Pancreas (tissue), 10 donors: ENCODE measurements around the gene CDH13. TPM values are rescaled to one million over a fixed set of nuclear protein-coding genes. Genes with fewer than 3 reads are reported as not detected.

Experiments
- ATAC-seq, 4 donors: fragments of 200-7000 bp; cut with Tn5 transposase; one replicate each; pipeline versions ENCODE4 v1.8.0 to v1.9.1; 2020; ENCODE audit warnings: mild to moderate bottlenecking in 4 of 4, moderate library complexity in 4 of 4
- DNase-seq, 6 donors: peaks; one replicate each; pipeline ENCODE4 v3.0.0-alpha.2; 2020
- FAIRE-seq: peaks from 2 replicates; lab custom pipeline; 2012; peaks lifted over from hg19 to GRCh38; lab: Jason Lieb, UNC
- H3K27ac ChIP-seq, 4 donors: fragments of 200-600 bp; sonication (generic); 1 replicate in 3 of 4; 2 replicates in 1 of 4; pipeline versions ENCODE4 v1.5.0 to v1.8.0; 2020
- H3K27me3 ChIP-seq, 4 donors: fragments of 200-600 bp; one replicate each; pipeline ENCODE4 v1.8.0; 2021
- H3K36me3 ChIP-seq, 3 donors: fragments of 200-600 bp; sonication (generic) in 1 of 3; one replicate each; pipeline versions ENCODE4 v1.5.0 to v1.8.0; 2020 to 2021
- H3K4me1 ChIP-seq, 3 donors: fragments of 200-600 bp; one replicate each; pipeline ENCODE4 v1.8.0; 2021
- H3K4me3 ChIP-seq, 4 donors: fragments of 200-600 bp; sonication (generic) in 2 of 4; one replicate each; pipeline versions ENCODE4 v1.5.0 to v1.8.0; 2020 to 2021
- H3K9me3 ChIP-seq, 4 donors: fragments of 200-600 bp; one replicate each; pipeline ENCODE4 v1.8.0; 2021
- WGBS, 2 donors: extraction: QIAGEN DNeasy Blood & Tissue Kit; methylation state at CpG; one replicate each; pipeline ENCODE4 v1.1.7; 2013; 5-methylcytosine and 5-hydroxymethylcytosine counted together
- intact Hi-C, 3 donors: fragments of 100-400 bp; cut with DNase I; formaldehyde crosslinking; loops; one replicate each; pipeline versions ENCODE4 v1.11.1 to v1.14.2; 2022
- polyA plus RNA-seq, 2 donors: library from polyadenylated mRNA; stranded (reverse); fragments of 200-250 nt; gene quantifications; one replicate each; pipeline ENCODE4 v1.2.3, GENCODE V29; 2013
- total RNA-seq, 6 donors: library from RNA; stranded (reverse); fragmentation: NEBNext Ultra II Directional in 4 of 6; extraction: Animal tissue kit (Norgen Biotek cat#: 25700) in 4 of 6; gene quantifications; one replicate each; pipeline versions ENCODE4 v1.2.1 to v1.2.4, GENCODE V29; 2021 to 2023
- TF ChIP-seq, protein P1 (sequence below), 4 donors: fragments of 200-600 bp; sonication (generic) in 3 of 4; IDR thresholded peaks; one replicate each; pipeline versions ENCODE4 v1.5.0 to v1.8.0; 2021; ENCODE audit warnings: antibody characterized with exemption in 4 of 4
- donor health status: healthy with polysubstance abuse.
- donor health status: DM: no; HTN: no; CAD: no; lungs with moderate emphysema.
- donor health status: DM: no; HTN: no; CAD: no.
- donor health status: control.
- donor health status: control.
- donor health status: Bipolar disorder and iron deficiency.
- donor health status: DM: yes; HTN: yes; CAD: no.
- donor health status: DM: no; HTN: no; CAD: no.
- donor health status: DM: no; HTN: no; CAD: no.
- donor health status: DM: yes; HTN: yes; CAD: no.

Gene CDH13
- total and polyA plus RNA-seq, 8 donors: 0.12 to 1.0 (median 0.37) TPM

DNA sequence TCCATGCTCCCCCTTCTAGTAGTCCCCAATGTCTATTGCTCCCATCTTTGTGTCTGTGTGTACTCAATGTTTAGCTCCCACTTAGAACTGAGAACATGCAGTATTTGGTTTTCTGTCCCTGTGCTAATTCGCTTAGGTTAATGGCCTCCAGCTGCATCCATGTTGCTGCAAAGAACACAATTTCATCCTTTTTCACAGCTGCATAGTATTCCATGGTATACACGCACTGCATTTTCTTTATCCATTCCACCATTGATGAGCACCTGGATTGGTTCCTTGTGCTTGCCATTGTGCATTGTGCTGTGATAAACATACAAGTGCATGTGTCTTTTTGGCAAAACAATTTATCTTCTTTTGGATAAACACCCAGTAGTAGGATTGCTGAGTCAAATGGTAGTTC is 1104.0 kb downstream of the CDH13 start:
- ATAC-seq (no peak), FAIRE-seq (no peak), DNase-seq (no peak)
- TF ChIP-seq, protein P1, sequence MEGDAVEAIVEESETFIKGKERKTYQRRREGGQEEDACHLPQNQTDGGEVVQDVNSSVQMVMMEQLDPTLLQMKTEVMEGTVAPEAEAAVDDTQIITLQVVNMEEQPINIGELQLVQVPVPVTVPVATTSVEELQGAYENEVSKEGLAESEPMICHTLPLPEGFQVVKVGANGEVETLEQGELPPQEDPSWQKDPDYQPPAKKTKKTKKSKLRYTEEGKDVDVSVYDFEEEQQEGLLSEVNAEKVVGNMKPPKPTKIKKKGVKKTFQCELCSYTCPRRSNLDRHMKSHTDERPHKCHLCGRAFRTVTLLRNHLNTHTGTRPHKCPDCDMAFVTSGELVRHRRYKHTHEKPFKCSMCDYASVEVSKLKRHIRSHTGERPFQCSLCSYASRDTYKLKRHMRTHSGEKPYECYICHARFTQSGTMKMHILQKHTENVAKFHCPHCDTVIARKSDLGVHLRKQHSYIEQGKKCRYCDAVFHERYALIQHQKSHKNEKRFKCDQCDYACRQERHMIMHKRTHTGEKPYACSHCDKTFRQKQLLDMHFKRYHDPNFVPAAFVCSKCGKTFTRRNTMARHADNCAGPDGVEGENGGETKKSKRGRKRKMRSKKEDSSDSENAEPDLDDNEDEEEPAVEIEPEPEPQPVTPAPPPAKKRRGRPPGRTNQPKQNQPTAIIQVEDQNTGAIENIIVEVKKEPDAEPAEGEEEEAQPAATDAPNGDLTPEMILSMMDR (IDR thresholded peaks at IDR 0.05): no peak
- H3K4me1 ChIP-seq: no peaks in the 10 kb centered on the region
- no peaks in the 10 kb centered on the region for H3K36me3 ChIP-seq
- 30 to 72% methylated on average over 2 of the region's 2 CpGs for WGBS, 2 donors
- no peak overlapping the region for H3K4me3 ChIP-seq
- no peak overlapping the region for H3K27ac ChIP-seq
- intact Hi-C loops: no loop called here
- peaks cover 0 to 2% (median 0%) of the 10 kb centered on the region in 4 donors for H3K27me3 ChIP-seq
- H3K9me3 ChIP-seq: no peaks in the 10 kb centered on the region

DNA sequence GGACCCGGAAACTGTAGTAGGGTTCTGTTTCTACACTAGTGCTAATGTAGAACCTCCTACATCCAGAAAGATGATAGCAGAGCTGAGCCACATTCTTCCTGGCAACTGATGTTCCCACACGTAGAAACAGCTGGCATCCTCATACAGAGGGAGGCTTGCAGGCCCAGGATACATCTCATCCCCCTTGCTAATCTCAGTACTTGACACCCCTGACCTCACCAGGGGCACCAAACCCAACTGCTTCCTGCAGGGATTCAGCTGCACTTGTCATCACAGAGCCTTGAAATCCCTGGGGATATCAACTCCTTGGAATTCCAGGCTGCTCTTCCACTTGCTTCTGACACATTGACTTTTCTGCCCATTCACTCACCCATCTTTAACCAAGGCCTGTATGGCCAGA is 1105.8 kb downstream of the CDH13 start:
- H3K9me3 ChIP-seq: no peaks in the 10 kb centered on the region
- intact Hi-C loops: no loop called here
- WGBS, 2 donors: 58 to 65% methylated on average over 2 of the region's 2 CpGs
- no peak for FAIRE-seq
- H3K4me3 ChIP-seq: no peak overlapping the region
- no peaks in the 10 kb centered on the region for H3K36me3 ChIP-seq
- H3K4me1 ChIP-seq: no peaks in the 10 kb centered on the region
- no peak for DNase-seq
- H3K27me3 ChIP-seq: peaks cover 0 to 2% (median 0%) of the 10 kb centered on the region in 4 donors
- no peak for ATAC-seq
- TF ChIP-seq, protein P1 (IDR thresholded peaks at IDR 0.05): no peak
- H3K27ac ChIP-seq: no peak overlapping the region

DNA sequence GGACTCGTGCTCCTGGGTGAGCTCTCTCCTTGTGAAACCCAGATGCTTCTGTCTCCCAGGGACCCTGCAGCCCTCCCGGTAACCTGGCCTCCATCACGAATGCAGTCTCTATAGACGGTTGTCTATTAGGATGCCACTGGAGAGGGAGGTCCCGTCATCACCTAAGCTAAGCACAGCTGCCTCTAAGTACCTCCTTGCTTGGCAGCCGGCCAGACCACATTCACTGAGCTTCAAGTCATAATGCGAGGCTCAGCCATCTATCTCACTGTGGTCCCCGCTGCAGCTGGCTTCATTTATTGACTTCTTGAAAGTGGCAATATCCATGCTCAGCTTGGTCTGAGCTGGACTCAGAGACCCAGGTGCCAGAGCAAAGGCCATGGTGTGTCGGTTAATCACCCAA is 1106.5 kb downstream of the CDH13 start:
- WGBS, 2 donors: 32 to 56% methylated on average over 9 of the region's 9 CpGs
- ATAC-seq (no peak), FAIRE-seq (no peak)

DNA sequence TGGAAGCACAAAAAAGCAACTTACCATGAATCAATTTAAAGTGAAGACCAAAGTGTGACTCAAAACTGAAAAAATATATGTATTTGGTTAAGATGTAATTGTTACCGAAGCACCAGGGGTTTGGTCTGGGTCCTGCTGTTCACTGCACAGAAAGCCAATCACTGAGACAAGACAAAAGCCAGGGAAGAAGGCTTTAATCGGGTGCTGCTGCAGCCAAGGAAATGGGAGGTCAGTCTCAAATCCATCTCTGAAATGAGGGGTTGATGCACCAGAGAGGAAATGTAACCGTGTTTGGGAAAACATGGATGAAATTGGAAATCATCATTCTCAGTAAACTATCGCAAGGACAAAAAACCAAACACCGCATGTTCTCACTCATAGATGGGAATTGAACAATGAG is 1107.4 kb downstream of the CDH13 start:
- H3K4me1 ChIP-seq: no peaks in the 10 kb centered on the region
- peaks cover 0 to 2% (median 0%) of the 10 kb centered on the region in 4 donors for H3K27me3 ChIP-seq
- FAIRE-seq: no peak
- no peak for ATAC-seq
- no peak for DNase-seq
- TF ChIP-seq, protein P1 (IDR thresholded peaks at IDR 0.05): no peak
- WGBS, 2 donors: 70 to 89% methylated on average over 5 of the region's 5 CpGs
- H3K4me3 ChIP-seq: no peak overlapping the region
- H3K27ac ChIP-seq: no peak overlapping the region
- H3K9me3 ChIP-seq: no peaks in the 10 kb centered on the region
- H3K36me3 ChIP-seq: no peaks in the 10 kb centered on the region
- intact Hi-C loops: no loop called here

More for the DNA sequence above, 1106.5 kb downstream of the CDH13 start:
- no peak overlapping the region for H3K4me3 ChIP-seq
- intact Hi-C loops: no loop called here
- no peaks in the 10 kb centered on the region for H3K4me1 ChIP-seq
- H3K27ac ChIP-seq: no peak overlapping the region
- peaks cover 0 to 2% (median 0%) of the 10 kb centered on the region in 4 donors for H3K27me3 ChIP-seq
- TF ChIP-seq, protein P1 (IDR thresholded peaks at IDR 0.05): no peak
- H3K36me3 ChIP-seq: no peaks in the 10 kb centered on the region
- H3K9me3 ChIP-seq: no peaks in the 10 kb centered on the region
- DNase-seq: peak in 1 of 6 donors; percentile 18

DNA sequence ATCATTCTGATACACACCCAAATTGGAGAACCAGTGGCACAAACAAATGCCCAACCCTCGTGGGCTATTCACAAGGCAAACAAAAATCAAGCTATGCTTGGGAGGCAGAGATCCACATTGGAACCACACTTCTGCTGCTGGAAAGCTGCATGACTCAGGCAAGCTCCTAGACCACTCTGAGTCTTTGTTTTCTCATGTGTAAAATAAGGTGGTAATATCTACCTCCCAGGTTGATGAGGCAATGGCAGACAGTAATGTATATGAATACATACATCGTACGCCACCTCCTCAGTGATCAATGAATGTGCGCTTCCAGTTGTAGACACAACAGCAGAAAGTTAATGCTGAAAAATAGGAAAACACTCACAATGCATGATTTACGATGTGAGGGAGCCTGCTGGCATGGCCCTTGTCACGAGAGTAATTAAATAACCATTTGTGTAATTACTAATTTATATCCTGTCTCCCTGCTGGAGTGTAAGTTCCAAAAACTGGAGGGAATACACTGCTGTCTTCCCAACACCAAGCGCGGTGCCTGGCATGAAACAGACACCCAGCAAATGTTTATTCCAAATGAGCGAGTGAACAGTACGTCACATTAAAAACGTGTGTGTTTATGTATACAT is 1111.1 kb downstream of the CDH13 start:
- ATAC-seq (no peak), FAIRE-seq (no peak), DNase-seq (no peak)
- Histone ChIP-seq H3K27me3 (no peaks in the 10 kb centered on the region), H3K27ac (no peak overlapping the region), H3K9me3 (no peaks in the 10 kb centered on the region), H3K4me1 (no peaks in the 10 kb centered on the region), H3K36me3 (no peaks in the 10 kb centered on the region), H3K4me3 (no peak overlapping the region)
- intact Hi-C loops: no loop called here
- WGBS, 2 donors: 63 to 72% methylated on average over 11 of the region's 11 CpGs
- TF ChIP-seq, protein P1 (IDR thresholded peaks at IDR 0.05): no peak
